DMS53 treated with DMSO at 0.1 percent for 48 hours (cell line): ENCODE results near the gene DBNL.

Source experiments
- DNase-seq: peaks from one replicate; lab custom pipeline; 2025; ENCODE audit not compliant: unreplicated experiment; lab: John Stamatoyannopoulos, UW

Gene DBNL

GRCh38 chr7:44108768-44109750, 64.6 kb downstream of the DBNL start:
- no peak for DNase-seq

- DNase-seq: no peak
These were observed 65.5 kb downstream of the DBNL start for GRCh38 chr7:44109991-44110390.

- no peak for DNase-seq
These were observed 66.5 kb downstream of the DBNL start for GRCh38 chr7:44110719-44111635.
